OCI-LY7 (cell line): ENCODE results near the gene ANKH. TPM values are rescaled to one million over a fixed set of nuclear protein-coding genes. Genes with fewer than 3 reads are reported as not detected.

Experiments
- BruUV-seq: library from RNA; stranded (reverse); fragments of 400-500 nt; replicated peaks from 2 replicates; lab custom pipeline; 2021; lab: Mats Ljungman, UMichigan
- CTCF ChIA-PET: fragments of 300-600 bp; sonication (Branson Sonifier 250); formaldehyde crosslinking; loops from one replicate; lab custom pipeline; 2022; ENCODE audit warnings: antibody characterized with exemption; ENCODE audit not compliant: unreplicated experiment; lab: Charles Lee
- POLR2A ChIA-PET: fragments of 300-600 bp; sonication (Branson Sonifier 250); formaldehyde crosslinking; loops from one replicate; lab custom pipeline; 2022; ENCODE audit warnings: antibody characterized with exemption; lab: Charles Lee
- DNase-seq: peaks from one replicate; pipeline ENCODE4 v3.0.0-alpha.2; 2015; ENCODE audit warnings: low spot score
- H2AFZ ChIP-seq: fragments of 200-600 bp; sonication (generic), shearing (Covaris generic); 2 replicates; pipeline ENCODE4 v1.6.1; 2014; ENCODE audit warnings: mild to moderate bottlenecking, antibody characterized with exemption, low read length, moderate library complexity
- H3K27ac ChIP-seq: fragments of 200-600 bp; sonication (generic); 2 replicates; pipeline ENCODE4 v1.5.1; 2014; ENCODE audit warnings: mixed run types, low read depth, mild to moderate bottlenecking, moderate library complexity, low read length, inconsistent platforms; ENCODE audit not compliant: poor library complexity, severe bottlenecking
- H3K36me3 ChIP-seq: fragments of 200-600 bp; sonication (generic); 2 replicates; pipeline ENCODE4 v1.6.1; 2014; ENCODE audit warnings: mild to moderate bottlenecking, antibody characterized with exemption, low read length, moderate library complexity, mixed read lengths; ENCODE audit not compliant: insufficient read depth
- H3K4me1 ChIP-seq: fragments of 200-600 bp; sonication (generic); 2 replicates; pipeline ENCODE4 v1.5.1; 2014; ENCODE audit warnings: mild to moderate bottlenecking, low read length; ENCODE audit not compliant: insufficient read depth, poor library complexity, severe bottlenecking
- H3K4me2 ChIP-seq: fragments of 200-600 bp; sonication (generic); 2 replicates; pipeline ENCODE4 v1.6.1; 2014; ENCODE audit warnings: mild to moderate bottlenecking, low read length
- H3K4me3 ChIP-seq: fragments of 200-600 bp; sonication (generic); 2 replicates; pipeline ENCODE4 v1.5.1; 2014; ENCODE audit warnings: mild to moderate bottlenecking, low read depth, low read length; ENCODE audit not compliant: poor library complexity, severe bottlenecking
- H3K79me2 ChIP-seq: fragments of 200-600 bp; sonication (generic); 2 replicates; pipeline ENCODE4 v1.6.1; 2016; ENCODE audit warnings: low read depth, mild to moderate bottlenecking, low read length, moderate library complexity, mixed read lengths; ENCODE audit not compliant: insufficient read depth
- H3K9me2 ChIP-seq: fragments of 200-600 bp; sonication (generic); 2 replicates; pipeline ENCODE4 v1.6.1; 2016; ENCODE audit warnings: mild to moderate bottlenecking, low read length, mixed read lengths; ENCODE audit not compliant: insufficient read depth
- H3K9me3 ChIP-seq: fragments of 200-600 bp; sonication (generic); 2 replicates; pipeline ENCODE4 v1.6.1; 2014; ENCODE audit warnings: mild to moderate bottlenecking, mixed run types, low read length, mixed read lengths
- H4K20me1 ChIP-seq: fragments of 200-600 bp; sonication (generic); 2 replicates; pipeline ENCODE4 v1.6.1; 2014; ENCODE audit warnings: mild to moderate bottlenecking, antibody characterized with exemption, low read length, moderate library complexity, mixed read lengths; ENCODE audit not compliant: insufficient read depth
- CTCF ChIP-seq: fragments of 200-600 bp; sonication (generic); conservative IDR thresholded peaks from 2 replicates; pipeline ENCODE4 v1.5.1; 2014; ENCODE audit warnings: mild to moderate bottlenecking, antibody characterized with exemption, low read length, moderate library complexity, mixed read lengths
- EZH2phosphoT487 ChIP-seq: fragments of 200-600 bp; sonication (generic); IDR thresholded peaks from 2 replicates; pipeline ENCODE4 v1.6.1; 2018; ENCODE audit warnings: low read depth, borderline replicate concordance, mild to moderate bottlenecking, mixed run types, antibody characterized with exemption, low read length, moderate library complexity, mixed read lengths
- intact Hi-C: fragments of 100-400 bp; cut with micrococcal nuclease; formaldehyde crosslinking; loops from one replicate; pipeline ENCODE4 v1.10.0; 2022; ENCODE audit not compliant: unreplicated experiment
- total RNA-seq, 2 experiments: library from RNA; depleted of rRNA in 1 of 2; stranded (reverse); fragments of >200 nt in 1 of 2; shearing (Covaris generic) in 1 of 2; gene quantifications; 2 replicates each; pipeline ENCODE4 v1.2.3, GENCODE V29; 2014 to 2022

Gene ANKH
- total RNA-seq, 2 experiments from 2014 or later, result 23.1 to 80.4 TPM

DNA sequence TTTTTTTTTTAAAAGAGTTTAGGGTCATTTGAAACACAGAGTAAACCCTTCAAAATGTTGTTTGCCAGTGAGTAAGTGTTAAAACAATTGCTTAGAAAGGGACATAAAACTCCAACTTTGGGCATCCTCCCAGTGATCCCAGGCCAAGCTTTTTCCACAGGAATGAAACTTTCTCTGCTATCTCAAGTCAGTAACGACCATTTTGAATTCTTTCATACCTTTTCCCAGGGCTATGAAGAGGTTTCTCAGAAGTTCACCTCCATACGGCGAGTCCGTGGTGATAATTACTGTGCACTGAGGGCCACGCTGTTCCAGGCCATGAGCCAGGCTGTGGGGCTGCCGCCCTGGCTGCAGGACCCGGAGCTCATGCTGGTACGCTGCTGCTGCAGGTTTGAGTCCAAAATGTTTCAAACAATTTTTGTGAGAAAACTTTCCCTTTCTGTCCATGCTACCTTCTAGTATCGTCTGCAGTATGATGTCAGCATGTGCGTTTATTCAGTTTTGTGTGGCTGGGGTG, 190.3 kb downstream of the ANKH start:
- TF ChIP-seq EZH2phosphoT487, result no peak
- TF ChIP-seq CTCF, result no peak
- intact Hi-C loops, result no loop called here
- ChIA-PET POLR2A (interaction anchor here (0.6 to 1.5 kb wide), 2 partner anchors 14 to 1776 kb away, joined by 3 read pairs; no protein-coding TSS in a partner anchor), CTCF (no interaction called here)
- no peak overlapping the region for H3K4me2 ChIP-seq
- no peak overlapping the region for H2AFZ ChIP-seq
- peaks cover 91% of the 10 kb centered on the region for H3K36me3 ChIP-seq
- DNase-seq, result no peak
- H3K4me1 ChIP-seq, result peaks cover 13% of the 10 kb centered on the region
- H3K9me3 ChIP-seq, result no peaks in the 10 kb centered on the region
- no peaks in the 10 kb centered on the region for H3K9me2 ChIP-seq
- no peaks in the 10 kb centered on the region for H4K20me1 ChIP-seq
- H3K4me3 ChIP-seq, result no peak overlapping the region
- peaks cover 35% of the 10 kb centered on the region for H3K79me2 ChIP-seq
- no peak overlapping the region for H3K27ac ChIP-seq
- BruUV-seq, result no TSS peak

DNA sequence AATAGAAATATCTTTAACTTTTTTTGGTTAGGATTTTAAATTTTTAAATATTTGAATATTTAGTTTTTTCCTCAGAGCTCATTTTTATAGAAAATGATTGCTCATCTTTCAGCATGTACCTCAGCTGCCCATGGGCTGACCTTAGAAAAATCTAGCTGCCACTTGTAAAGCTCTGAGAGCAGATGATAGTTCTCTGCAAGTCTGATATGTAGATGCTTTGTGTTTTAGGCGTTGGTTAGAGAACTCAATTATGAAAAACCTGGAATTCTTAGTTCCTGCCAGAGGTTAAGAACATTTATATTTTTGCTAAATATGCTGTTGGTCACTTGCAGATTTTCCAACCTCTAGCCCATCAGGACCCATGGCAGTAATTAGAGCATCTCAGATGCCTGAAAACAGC, 192.0 kb downstream of the ANKH start:
- peaks cover 22% of the 10 kb centered on the region for H3K4me1 ChIP-seq
- H3K9me3 ChIP-seq, result no peaks in the 10 kb centered on the region
- intact Hi-C loops, result no loop called here
- BruUV-seq, result no TSS peak
- peaks cover 46% of the 10 kb centered on the region for H3K79me2 ChIP-seq
- ChIA-PET POLR2A (interaction anchor here (0.6 to 1.5 kb wide), 3 partner anchors 24 to 536 kb away, joined by 3 to 4 read pairs (median 3); partner anchors contain the start of gene TRIO), CTCF (no interaction called here)
- DNase-seq, result no peak
- H3K27ac ChIP-seq, result no peak overlapping the region
- H4K20me1 ChIP-seq, result no peaks in the 10 kb centered on the region
- H3K4me2 ChIP-seq, result no peak overlapping the region
- H3K4me3 ChIP-seq, result no peak overlapping the region
- H3K9me2 ChIP-seq, result no peaks in the 10 kb centered on the region
- no peak overlapping the region for H2AFZ ChIP-seq
- H3K36me3 ChIP-seq, result peaks cover 82% of the 10 kb centered on the region
- TF ChIP-seq EZH2phosphoT487 (no peak), CTCF (no peak)

GRCh38 chr5:14678773-14679334, 192.7 kb downstream of the ANKH start:
- no peaks in the 10 kb centered on the region for H3K9me3 ChIP-seq
- CTCF ChIA-PET, result no interaction called here
- no peak overlapping the region for H3K27ac ChIP-seq
- POLR2A ChIA-PET, result interaction anchor here (0.6 to 1.5 kb wide), 3 partner anchors 24 to 536 kb away, joined by 3 to 4 read pairs (median 3); partner anchors contain the start of gene TRIO
- DNase-seq, result no peak
- H3K4me1 ChIP-seq, result peaks cover 29% of the 10 kb centered on the region
- peaks cover 81% of the 10 kb centered on the region for H3K36me3 ChIP-seq
- BruUV-seq, result no TSS peak
- TF ChIP-seq CTCF (no peak), EZH2phosphoT487 (no peak)
- no peak overlapping the region for H2AFZ ChIP-seq
- intact Hi-C loops, result no loop called here
- H3K4me2 ChIP-seq, result no peak overlapping the region
- no peaks in the 10 kb centered on the region; the same call in 1 of the 2 replicates for H4K20me1 ChIP-seq
- H3K9me2 ChIP-seq, result no peaks in the 10 kb centered on the region
- H3K4me3 ChIP-seq, result no peak overlapping the region
- peaks cover 54% of the 10 kb centered on the region for H3K79me2 ChIP-seq
